GM21381 (cell line): ENCODE measurements around the gene PARP8.

Experiments used
- ATAC-seq: cut with Tn5 transposase; IDR thresholded peaks from one replicate; pipeline ENCODE4 v1.9.1; 2021; ENCODE audit warnings: mild to moderate bottlenecking, moderate library complexity; ENCODE audit not compliant: unreplicated experiment

The PARP8 gene

GRCh38 chr5:50832657-50833284, 166.3 kb downstream of the PARP8 start:
- ATAC-seq = no peak

GRCh38 chr5:50836356-50836755, 169.9 kb downstream of the PARP8 start:
- ATAC-seq = no peak

GRCh38 chr5:50839472-50839871, 173.0 kb downstream of the PARP8 start:
- no peak for ATAC-seq

GRCh38 chr5:50843091-50843490, 176.7 kb downstream of the PARP8 start:
- no peak for ATAC-seq

- ATAC-seq = no peak
These were observed 179.8 kb downstream of the PARP8 start for GRCh38 chr5:50846261-50846660.

GRCh38 chr5:50849554-50849953, 183.1 kb downstream of the PARP8 start:
- no peak for ATAC-seq

- peak; percentile 76 for ATAC-seq
These were observed 186.7 kb downstream of the PARP8 start for GRCh38 chr5:50853151-50853550.

GRCh38 chr5:50854082-50854481, 187.6 kb downstream of the PARP8 start:
- ATAC-seq = no peak

GRCh38 chr5:50855001-50855400, 188.6 kb downstream of the PARP8 start:
- ATAC-seq = no peak

GRCh38 chr5:50856401-50857119, 190.1 kb downstream of the PARP8 start:
- ATAC-seq = peak; percentile 60

- ATAC-seq = no peak
These were observed 197.2 kb downstream of the PARP8 start for GRCh38 chr5:50863534-50864170.

- ATAC-seq = no peak
These were observed 198.0 kb downstream of the PARP8 start for GRCh38 chr5:50864466-50864865.

GRCh38 chr5:50866415-50866814, 200.0 kb downstream of the PARP8 start:
- ATAC-seq = no peak

GRCh38 chr5:50867140-50867539, 200.7 kb downstream of the PARP8 start:
- no peak for ATAC-seq

- ATAC-seq = no peak
These were observed 207.3 kb downstream of the PARP8 start for GRCh38 chr5:50873595-50874277.

- ATAC-seq = no peak
These were observed 208.0 kb downstream of the PARP8 start for GRCh38 chr5:50874306-50875001.

- no peak for ATAC-seq
These were observed 208.5 kb downstream of the PARP8 start for GRCh38 chr5:50875002-50875344.

- no peak for ATAC-seq
These were observed 212.0 kb downstream of the PARP8 start for GRCh38 chr5:50878470-50878869.

- ATAC-seq = no peak
These were observed 215.0 kb downstream of the PARP8 start for GRCh38 chr5:50881407-50881806.

- no peak for ATAC-seq
These were observed 220.4 kb downstream of the PARP8 start for GRCh38 chr5:50886657-50887345.
